H1 (cell line): Measurements from ENCODE around the gene ARHGEF6. TPM values are rescaled to one million over a fixed set of nuclear protein-coding genes. Genes with fewer than 3 reads are reported as not detected.

Experiments
- CTCF ChIA-PET: fragments of 300-600 bp; sonication (Branson Sonifier 250); formaldehyde crosslinking; loops from one replicate; lab custom pipeline; 2021; ENCODE audit not compliant: partially characterized antibody; lab: Charles Lee
- POLR2A ChIA-PET: fragments of 300-600 bp; sonication (Branson Sonifier 250); formaldehyde crosslinking; loops from one replicate; lab custom pipeline; 2021; ENCODE audit warnings: inconsistent platforms; ENCODE audit not compliant: partially characterized antibody; lab: Charles Lee
- DNase-seq, 2 experiments: peaks; one replicate each; pipeline versions ENCODE4 v3.0.0 to v3.0.0-alpha.2; 2010 to 2022; ENCODE audit warnings: low spot score in 2 of 2, low read depth in 1 of 2, mixed read lengths in 1 of 2
- FAIRE-seq: peaks from 2 replicates; lab custom pipeline; 2011; peaks lifted over from hg19 to GRCh38; lab: Jason Lieb, UNC
- H2AFZ ChIP-seq: 2 replicates; pipeline ENCODE4 v1.8.1; 2012; ENCODE audit warnings: low read length, inconsistent platforms
- H2AK5ac ChIP-seq: 2 replicates; pipeline ENCODE4 v1.6.1; 2013; ENCODE audit warnings: low read depth, low read length
- H2BK120ac ChIP-seq: replicated peaks from 2 replicates; pipeline ENCODE3; 2013; ENCODE audit warnings: low read depth, low read length, inconsistent platforms
- H2BK12ac ChIP-seq: 2 replicates; pipeline ENCODE4 v1.6.1; 2013; ENCODE audit warnings: low read depth, low read length
- H2BK15ac ChIP-seq: 2 replicates; pipeline ENCODE4 v1.6.1; 2013; ENCODE audit warnings: low read length
- H2BK20ac ChIP-seq: 2 replicates; pipeline ENCODE4 v1.6.1; 2013; ENCODE audit warnings: low read length
- H2BK5ac ChIP-seq: 2 replicates; pipeline ENCODE4 v1.6.1; 2013; ENCODE audit warnings: low read depth, low read length
- H3K14ac ChIP-seq: 2 replicates; pipeline ENCODE4 v1.6.1; 2013; ENCODE audit warnings: inconsistent platforms; ENCODE audit not compliant: insufficient read length
- H3K18ac ChIP-seq: 2 replicates; pipeline ENCODE4 v1.6.1; 2013; ENCODE audit warnings: low read length; ENCODE audit errors: extremely low read depth
- H3K23ac ChIP-seq: 2 replicates; pipeline ENCODE4 v1.6.1; 2013; ENCODE audit warnings: inconsistent platforms; ENCODE audit not compliant: insufficient read length
- H3K23me2 ChIP-seq: 2 replicates; pipeline ENCODE4 v1.6.1; 2013; ENCODE audit warnings: low read depth, low read length
- H3K27ac ChIP-seq: 2 replicates; pipeline ENCODE4 v1.6.1; 2011; ENCODE audit warnings: low read depth, low read length, inconsistent platforms
- H3K27me3 ChIP-seq, 4 experiments: replicated peaks in 1 of 4; 1 replicate in 1 of 4; 2 replicates in 3 of 4; pipeline versions ENCODE4 v1.6.1 to v1.8.1; 2011 to 2013; ENCODE audit warnings: low read length in 3 of 4, mild to moderate bottlenecking in 3 of 4, inconsistent platforms in 2 of 4, mixed read lengths in 2 of 4, moderate library complexity in 1 of 4; ENCODE audit not compliant: control insufficient read depth in 3 of 4, insufficient read depth in 3 of 4; ENCODE audit errors: extremely low read depth in 1 of 4
- H3K36me3 ChIP-seq, 4 experiments: 2 replicates each; pipeline versions ENCODE4 v1.6.1 to v1.8.1; 2011 to 2013; ENCODE audit warnings: mild to moderate bottlenecking in 4 of 4, low read length in 3 of 4, moderate library complexity in 2 of 4, control low read depth in 1 of 4, inconsistent platforms in 1 of 4; ENCODE audit not compliant: insufficient read depth in 4 of 4, control insufficient read depth in 2 of 4
- H3K4ac ChIP-seq: replicated peaks from 2 replicates; pipeline ENCODE3; 2013; ENCODE audit warnings: low read length, low read depth, mixed read lengths, inconsistent platforms; ENCODE audit not compliant: insufficient read length
- H3K4me1 ChIP-seq, 4 experiments: replicated peaks in 1 of 4; 1 replicate in 1 of 4; 2 replicates in 3 of 4; pipeline versions ENCODE4 v1.6.1 to v1.8.1; 2011 to 2013; ENCODE audit warnings: low read length in 3 of 4, inconsistent platforms in 2 of 4, mixed read lengths in 1 of 4; ENCODE audit not compliant: insufficient read depth in 4 of 4, control insufficient read depth in 3 of 4
- H3K4me2 ChIP-seq, 2 experiments: 2 replicates each; pipeline versions ENCODE4 v1.6.1 to v1.8.1; 2011 to 2013; ENCODE audit warnings: low read depth in 2 of 2, low read length in 2 of 2, control low read depth in 1 of 2, inconsistent platforms in 1 of 2, mild to moderate bottlenecking in 1 of 2; ENCODE audit not compliant: insufficient read depth in 1 of 2
- H3K4me3 ChIP-seq, 4 experiments: fragments of 200-600, 300-600 bp in 1 of 4; sonication (generic), shearing (Covaris generic), sonication (Bioruptor Twin) in 1 of 4; 2 replicates each; pipeline versions ENCODE4 v1.5.1 to v1.8.1; 2011 to 2016; ENCODE audit warnings: low read length in 4 of 4, low read depth in 3 of 4, control low read depth in 2 of 4, inconsistent platforms in 2 of 4, mild to moderate bottlenecking in 2 of 4, mixed read lengths in 1 of 4, moderate library complexity in 1 of 4; ENCODE audit not compliant: insufficient read depth in 2 of 4; ENCODE audit errors: extremely low read depth in 1 of 4
- H3K56ac ChIP-seq: replicated peaks from 2 replicates; pipeline ENCODE3; 2013; ENCODE audit warnings: low read depth, mild to moderate bottlenecking, mixed read lengths, low read length, inconsistent platforms; ENCODE audit not compliant: insufficient read length
- H3K79me1 ChIP-seq: 2 replicates; pipeline ENCODE4 v1.6.1; 2013; ENCODE audit warnings: low read depth, low read length, control low read depth
- H3K79me2 ChIP-seq, 2 experiments: 2 replicates each; pipeline versions ENCODE4 v1.6.1 to v1.8.1; 2012 to 2013; ENCODE audit warnings: low read length in 2 of 2, mild to moderate bottlenecking in 2 of 2, inconsistent platforms in 1 of 2; ENCODE audit not compliant: insufficient read depth in 2 of 2, control insufficient read depth in 1 of 2
- H3K9ac ChIP-seq, 4 experiments: replicated peaks in 1 of 4; 1 replicate in 1 of 4; 2 replicates in 3 of 4; pipeline versions ENCODE4 v1.6.1 to v1.8.1; 2011 to 2013; ENCODE audit warnings: low read depth in 3 of 4, low read length in 3 of 4, control low read depth in 2 of 4, mild to moderate bottlenecking in 2 of 4, moderate library complexity in 2 of 4, inconsistent platforms in 1 of 4; ENCODE audit errors: extremely low read depth in 1 of 4
- H3K9me3 ChIP-seq, 2 experiments: 2 replicates each; pipeline versions ENCODE4 v1.6.1 to v1.8.1; 2012 to 2013; ENCODE audit warnings: mild to moderate bottlenecking in 2 of 2, moderate library complexity in 2 of 2, control low read depth in 1 of 2, inconsistent platforms in 1 of 2, low read depth in 1 of 2, low read length in 1 of 2, mixed read lengths in 1 of 2; ENCODE audit not compliant: insufficient read depth in 2 of 2
- H4K20me1 ChIP-seq, 2 experiments: replicated peaks in 1 of 2; 2 replicates each; pipeline versions ENCODE3 to v1.8.1; 2011 to 2013; ENCODE audit warnings: inconsistent platforms in 2 of 2, low read length in 2 of 2, mild to moderate bottlenecking in 1 of 2; ENCODE audit not compliant: insufficient read depth in 2 of 2, control insufficient read depth in 1 of 2
- H4K5ac ChIP-seq: 2 replicates; pipeline ENCODE4 v1.6.1; 2013; ENCODE audit warnings: low read length, low read depth, mixed read lengths, inconsistent platforms; ENCODE audit not compliant: insufficient read length
- H4K8ac ChIP-seq: 2 replicates; pipeline ENCODE4 v1.8.0; 2013; ENCODE audit warnings: mild to moderate bottlenecking, moderate library complexity, low read length, inconsistent platforms; ENCODE audit not compliant: insufficient read depth; ENCODE audit errors: extremely low read depth
- H4K91ac ChIP-seq: replicated peaks from 2 replicates; pipeline ENCODE3; 2013; ENCODE audit warnings: low read length, mixed read lengths, inconsistent platforms; ENCODE audit not compliant: insufficient read length
- BACH1 ChIP-seq: IDR thresholded peaks from 2 replicates; pipeline ENCODE4 v1.6.1; 2012; ENCODE audit warnings: low read length, improper control_type of control experiment
- CHD2 ChIP-seq: IDR thresholded peaks from 2 replicates; pipeline ENCODE4 v1.6.1; 2012; ENCODE audit warnings: low read length, improper control_type of control experiment
- HDAC2 ChIP-seq, 2 experiments: fragments of 300-600 bp in 1 of 2; sonication (generic) in 1 of 2; IDR thresholded peaks; 2 replicates each; pipeline ENCODE4 v1.6.1; 2011 to 2012; ENCODE audit warnings: low read depth in 2 of 2, low read length in 2 of 2, mild to moderate bottlenecking in 2 of 2, moderate library complexity in 2 of 2, borderline replicate concordance in 1 of 2, inconsistent platforms in 1 of 2
- PHF8 ChIP-seq: fragments of 200-600 bp; sonication (generic); conservative IDR thresholded peaks from 2 replicates; pipeline ENCODE4 v1.7.1; 2012; ENCODE audit warnings: low read depth, mild to moderate bottlenecking, inconsistent platforms, low read length, moderate library complexity
- POU5F1 ChIP-seq: IDR thresholded peaks from 2 replicates; pipeline ENCODE4 v1.6.1; 2011; ENCODE audit warnings: low read depth, mild to moderate bottlenecking, low read length, moderate library complexity
- RAD21 ChIP-seq, 2 experiments: IDR thresholded peaks in 1 of 2; conservative IDR thresholded peaks in 1 of 2; 2 replicates each; pipeline ENCODE4 v1.6.1; 2011; ENCODE audit warnings: low read depth in 2 of 2, low read length in 2 of 2, improper control_type of control experiment in 1 of 2, inconsistent platforms in 1 of 2, mild to moderate bottlenecking in 1 of 2, moderate library complexity in 1 of 2
- RFX5 ChIP-seq: IDR thresholded peaks from 2 replicates; pipeline ENCODE4 v1.6.1; 2011; ENCODE audit warnings: low read depth, low read length, improper control_type of control experiment, borderline replicate concordance
- SIN3A ChIP-seq, 2 experiments: IDR thresholded peaks in 1 of 2; conservative IDR thresholded peaks in 1 of 2; 2 replicates each; pipeline ENCODE4 v1.6.1; 2011 to 2012; ENCODE audit warnings: low read length in 2 of 2, improper control_type of control experiment in 1 of 2, low read depth in 1 of 2, mild to moderate bottlenecking in 1 of 2
- SP1 ChIP-seq: IDR thresholded peaks from 2 replicates; pipeline ENCODE4 v1.6.1; 2011; ENCODE audit warnings: low read depth, low read length
- ZNF274 ChIP-seq: IDR thresholded peaks from 2 replicates; pipeline ENCODE4 v1.7.0; 2012; ENCODE audit warnings: low read length, borderline replicate concordance; ENCODE audit errors: extremely low read depth
- WGBS, 2 experiments: shearing (Covaris generic) in 1 of 2; methylation state at CpG; one replicate each; pipeline versions ENCODE4 v1.1.6 to v1.1.7; 2013 to 2015; ENCODE audit warnings: low lambda C conversion rate in 2 of 2, mixed read lengths in 2 of 2, inconsistent platforms in 1 of 2, low coverage in 1 of 2, missing lambda C conversion rate in 1 of 2; ENCODE audit not compliant: insufficient replicate concordance in 2 of 2, insufficient coverage in 1 of 2, insufficient read length in 1 of 2; ENCODE audit errors: extremely low coverage in 1 of 2, missing lambda C conversion rate in 1 of 2; 5-methylcytosine and 5-hydroxymethylcytosine counted together
- polyA plus RNA-seq, 7 experiments: library from polyadenylated mRNA; depleted of rRNA in 3 of 7; stranded (reverse) in 5 of 7; unstranded in 2 of 7; fragments of >200 nt in 5 of 7; fragments of 200-250 nt in 2 of 7; gene quantifications; 1 replicate in 5 of 7; 2 replicates in 1 of 7; 4 replicates in 1 of 7; pipeline versions ENCODE4 v1.2.1 to v1.2.3, GENCODE V29; 2011 to 2013; ENCODE audit warnings: missing spikeins in 2 of 7, mixed read lengths in 2 of 7
- total RNA-seq: library from RNA; stranded (reverse); fragmentation: NEBNext Ultra II Directional; extraction: Animal tissue kit (Norgen Biotek cat#: 25700); gene quantifications from 2 replicates; pipeline ENCODE4 v1.2.1, GENCODE V29; 2021

Gene ARHGEF6
- total and polyA plus RNA-seq, 2 of the 8 experiments (the other 6 are each of a cell fraction or from before 2014, with no cell fraction given): 3.6 to 3.7 TPM

DNA sequence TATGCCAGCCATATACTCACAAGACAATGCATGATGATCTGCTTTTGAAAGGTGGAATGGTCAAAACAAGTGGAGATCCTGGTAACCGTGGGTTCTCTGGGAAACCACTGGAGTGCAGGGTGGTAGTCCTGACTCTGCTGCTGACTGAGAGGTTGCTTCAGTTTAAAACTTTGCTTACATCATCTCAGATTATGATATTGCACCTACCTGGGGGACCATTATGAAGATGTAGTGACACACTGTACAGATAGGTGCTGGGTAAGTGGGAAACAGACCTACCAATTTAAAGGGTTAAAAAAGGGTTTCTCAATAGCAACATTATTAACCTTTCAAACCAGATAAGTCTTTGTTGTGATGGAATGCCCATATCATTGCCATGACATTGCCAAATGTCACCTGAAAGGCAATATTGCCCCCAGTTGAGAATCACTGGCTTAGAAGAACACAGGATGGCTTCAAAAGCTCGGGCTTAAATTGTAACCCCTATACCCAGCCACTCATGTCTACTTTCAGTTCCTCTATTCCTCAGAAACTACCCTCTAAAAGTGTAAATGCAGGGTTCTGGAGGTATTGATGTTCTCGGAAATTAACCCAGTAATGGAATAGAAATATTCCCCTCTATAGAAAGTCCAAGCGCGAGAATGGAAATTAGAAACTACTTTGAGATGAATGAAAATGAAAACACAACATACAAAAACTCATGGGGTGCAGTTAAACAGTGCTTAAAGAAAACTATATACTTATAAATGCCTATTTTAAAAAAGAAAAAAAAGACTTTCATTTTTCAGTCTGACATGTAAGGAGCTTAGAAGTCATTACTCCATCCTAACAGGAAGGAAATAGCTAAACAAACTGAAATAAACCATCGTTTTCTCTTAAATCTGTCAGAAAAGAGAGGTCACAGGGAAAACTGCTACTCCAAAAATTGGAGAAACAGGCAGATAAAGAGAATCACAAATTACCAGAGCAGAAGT lies 65.8 kb downstream of the ARHGEF6 start:
- H3K18ac ChIP-seq: no peak overlapping the region
- no peak overlapping the region for H4K8ac ChIP-seq
- DNase-seq (no peak), FAIRE-seq (no peak)
- WGBS, 2 experiments: 96% methylated on average over 6 of the region's 6 CpGs; no CpG with 5 or more reads in 1 of the 2 experiments
- H2BK15ac ChIP-seq: no peak overlapping the region
- H3K9me3 ChIP-seq: no peaks in the 10 kb centered on the region
- H4K91ac ChIP-seq: no peak overlapping the region
- H3K4me2 ChIP-seq: no peak overlapping the region
- H2AFZ ChIP-seq: no peak overlapping the region
- H3K56ac ChIP-seq: no peak overlapping the region
- no peak overlapping the region for H3K27ac ChIP-seq
- ChIA-PET POLR2A (no interaction called here), CTCF (interaction anchor here (1.1 kb wide), 1 partner anchor 53 kb away, joined by 3 read pairs; no protein-coding TSS in a partner anchor)
- no peak overlapping the region for H2BK5ac ChIP-seq
- no peaks in the 10 kb centered on the region for H3K79me2 ChIP-seq
- H3K23ac ChIP-seq: no peak overlapping the region
- H2BK120ac ChIP-seq: no peak overlapping the region
- no peak overlapping the region for H3K4ac ChIP-seq
- no peaks in the 10 kb centered on the region for H4K20me1 ChIP-seq
- H2AK5ac ChIP-seq: no peak overlapping the region
- no peaks in the 10 kb centered on the region for H3K23me2 ChIP-seq
- H2BK12ac ChIP-seq: no peak overlapping the region
- H3K27me3 ChIP-seq: no peaks in the 10 kb centered on the region
- H4K5ac ChIP-seq: no peak overlapping the region
- H3K4me1 ChIP-seq: no peaks in the 10 kb centered on the region; a peak in 1 of 7 replicates
- no peak overlapping the region for H2BK20ac ChIP-seq
- no peak overlapping the region for H3K9ac ChIP-seq
- no peaks in the 10 kb centered on the region for H3K36me3 ChIP-seq
- H3K4me3 ChIP-seq: no peak overlapping the region
- H3K79me1 ChIP-seq: no peaks in the 10 kb centered on the region
- no peak overlapping the region for H3K14ac ChIP-seq
- TF ChIP-seq ZNF274 (no peak), PHF8 (no peak), SP1 (no peak), HDAC2 (IDR thresholded peaks at IDR 0.05; ENCODE audit: borderline replicate concordance in 1 of 2, low read depth in 2 of 2, low read length in 2 of 2) (no peak), BACH1 (no peak), SIN3A (conservative IDR thresholded peaks at IDR 0.05 in 1 of 2, IDR thresholded peaks at IDR 0.05 in 1 of 2; ENCODE audit: low read depth in 1 of 2, low read length in 2 of 2) (no peak), POU5F1 (no peak), RAD21 (IDR thresholded peaks at IDR 0.05 in 1 of 2, conservative IDR thresholded peaks at IDR 0.05 in 1 of 2; ENCODE audit: low read depth in 2 of 2, low read length in 2 of 2) (no peak), CHD2 (no peak), RFX5 (no peak)
